GM23248 (cell line): ENCODE results near the gene WDR76. TPM values are rescaled to one million over a fixed set of nuclear protein-coding genes. Genes with fewer than 3 reads are reported as not detected.
"Not testable (repeated sequence)": the region's sequence is repeated elsewhere in the genome, so short reads cannot be mapped to it uniquely, and the experiment has no call there.

Experiments used
- DNase-seq: peaks from one replicate; pipeline ENCODE4 v3.0.0-alpha.2; 2015
- H2AFZ ChIP-seq: fragments of 200-600 bp; sonication (generic); 2 replicates; pipeline ENCODE4 v1.6.1; 2016; ENCODE audit warnings: antibody characterized with exemption
- H3F3A ChIP-seq: fragments of 200-600 bp; sonication (generic); 2 replicates; pipeline ENCODE4 v1.6.1; 2016; ENCODE audit warnings: mild to moderate bottlenecking, antibody characterized with exemption, mixed run types; ENCODE audit not compliant: insufficient read depth
- H3K27ac ChIP-seq: fragments of 200-600 bp; sonication (generic); 2 replicates; pipeline ENCODE4 v1.5.1; 2016; ENCODE audit warnings: mild to moderate bottlenecking
- H3K27me3 ChIP-seq: fragments of 200-600 bp; sonication (generic); replicated peaks from 2 replicates; pipeline ENCODE4 v1.6.1; 2016; ENCODE audit warnings: mild to moderate bottlenecking; ENCODE audit not compliant: insufficient read depth
- H3K36me3 ChIP-seq: fragments of 200-600 bp; sonication (generic); 2 replicates; pipeline ENCODE4 v1.6.1; 2016; ENCODE audit warnings: low read depth, mild to moderate bottlenecking
- H3K4me1 ChIP-seq: fragments of 200-600 bp; sonication (generic); 2 replicates; pipeline ENCODE4 v1.6.1; 2016; ENCODE audit warnings: mild to moderate bottlenecking; ENCODE audit not compliant: insufficient read depth
- H3K4me2 ChIP-seq: fragments of 200-600 bp; sonication (generic); one replicate; pipeline ENCODE4 v1.6.1; 2016; ENCODE audit warnings: mild to moderate bottlenecking; ENCODE audit not compliant: unreplicated experiment
- H3K4me3 ChIP-seq: fragments of 200-600 bp; sonication (generic); 2 replicates; pipeline ENCODE4 v1.5.1; 2016; ENCODE audit warnings: mild to moderate bottlenecking
- H3K79me2 ChIP-seq: fragments of 200-600 bp; sonication (generic); 2 replicates; pipeline ENCODE4 v1.6.1; 2016; ENCODE audit warnings: mild to moderate bottlenecking; ENCODE audit not compliant: insufficient read depth
- H3K9ac ChIP-seq: fragments of 200-600 bp; sonication (generic); 2 replicates; pipeline ENCODE4 v1.6.1; 2016; ENCODE audit warnings: mild to moderate bottlenecking
- H3K9me2 ChIP-seq: fragments of 200-600 bp; sonication (generic); 2 replicates; pipeline ENCODE4 v1.6.1; 2016; ENCODE audit warnings: mixed run types, mild to moderate bottlenecking, moderate library complexity; ENCODE audit not compliant: insufficient read depth
- H3K9me3 ChIP-seq: fragments of 200-600 bp; sonication (generic); one replicate; pipeline ENCODE4 v1.6.1; 2017; ENCODE audit warnings: low read depth
- H4K20me1 ChIP-seq: fragments of 200-600 bp; sonication (generic); 2 replicates; pipeline ENCODE4 v1.6.0; 2016; ENCODE audit not compliant: insufficient read depth
- EZH2 ChIP-seq: fragments of 200-600 bp; sonication (generic); IDR thresholded peaks from 2 replicates; pipeline ENCODE4 v1.6.1; 2018; ENCODE audit warnings: antibody characterized with exemption, mild to moderate bottlenecking; ENCODE audit not compliant: insufficient read depth, poor library complexity, severe bottlenecking
- EZH2phosphoT487 ChIP-seq: fragments of 200-600 bp; sonication (generic); IDR thresholded peaks from 2 replicates; pipeline ENCODE4 v1.6.1; 2018; ENCODE audit warnings: antibody characterized with exemption, moderate library complexity, mild to moderate bottlenecking, low read depth; ENCODE audit not compliant: insufficient read depth
- WGBS, 2 experiments: methylation state at CpG; one replicate each; pipeline ENCODE4 v1.1.6; 2015 to 2017; ENCODE audit warnings: low lambda C conversion rate in 2 of 2, low coverage in 1 of 2; ENCODE audit errors: missing lambda C conversion rate in 2 of 2; 5-methylcytosine and 5-hydroxymethylcytosine counted together
- in situ Hi-C: fragments of 300-500 bp; cut with MboI; formaldehyde crosslinking; loops from 2 replicates; pipeline ENCODE4 v1.15.0; 2020
- polyA plus RNA-seq: library from polyadenylated mRNA; unstranded; fragments of >200 nt; fragmentation: Nextera tagmentation; extraction: Ambion mirVana; gene quantifications from 2 replicates; pipeline ENCODE4 v1.2.1, GENCODE V29; 2016
- total RNA-seq: library from RNA; depleted of rRNA; stranded (reverse); fragments of >200 nt; shearing (Covaris generic); gene quantifications from 2 replicates; pipeline ENCODE4 v1.2.3, GENCODE V29; 2014

The WDR76 gene
- total and polyA plus RNA-seq, 2 experiments from 2014 or later: 4.1 to 11.3 TPM

- no peak overlapping the region for H3K27ac ChIP-seq
- no peaks in the 10 kb centered on the region for H3K9me3 ChIP-seq
- H3K36me3 ChIP-seq: no peaks in the 10 kb centered on the region
- H3K79me2 ChIP-seq: no peaks in the 10 kb centered on the region
- TF ChIP-seq EZH2phosphoT487 (no peak), EZH2 (no peak)
- DNase-seq: no peak
- H3K27me3 ChIP-seq: no peaks in the 10 kb centered on the region
- no peak overlapping the region for H2AFZ ChIP-seq
- H3K4me3 ChIP-seq: no peak overlapping the region
- H3K9ac ChIP-seq: no peak overlapping the region
- in situ Hi-C loops: no loop called here
- no peak overlapping the region for H3K4me2 ChIP-seq
- no peaks in the 10 kb centered on the region for H3K4me1 ChIP-seq
- no peaks in the 10 kb centered on the region for H3F3A ChIP-seq
- H4K20me1 ChIP-seq: no peaks in the 10 kb centered on the region
- no peaks in the 10 kb centered on the region for H3K9me2 ChIP-seq
These were observed 18.6 kb downstream of the WDR76 start for GRCh38 chr15:43845421-43845820.

- Histone ChIP-seq H3K27me3 (no peaks in the 10 kb centered on the region), H3K4me3 (no peak overlapping the region), H3K4me1 (no peaks in the 10 kb centered on the region), H3K27ac (no peak overlapping the region), H3K79me2 (no peaks in the 10 kb centered on the region), H3K9me3 (no peaks in the 10 kb centered on the region), H3K36me3 (0 out of 2 replicates have a peak, but pooled peaks cover 7% of the 10 kb centered on the region), H3K4me2 (no peak overlapping the region), H2AFZ (no peak overlapping the region), H3K9me2 (no peaks in the 10 kb centered on the region), H4K20me1 (no peaks in the 10 kb centered on the region), H3K9ac (no peak overlapping the region), H3F3A (no peaks in the 10 kb centered on the region)
- WGBS, 2 experiments: 99 to 100% methylated on average over 3 of the region's 3 CpGs
- TF ChIP-seq EZH2phosphoT487 (no peak), EZH2 (no peak)
- in situ Hi-C loops: no loop called here
- DNase-seq: no peak
These were observed 24.4 kb downstream of the WDR76 start for GRCh38 chr15:43851251-43851650.

- H3K9me2 ChIP-seq: no peaks in the 10 kb centered on the region
- no peaks in the 10 kb centered on the region for H3K9me3 ChIP-seq
- no peaks in the 10 kb centered on the region for H4K20me1 ChIP-seq
- no peak overlapping the region for H3K9ac ChIP-seq
- H2AFZ ChIP-seq: no peak overlapping the region
- in situ Hi-C loops: no loop called here
- DNase-seq: no peak
- no peak for TF ChIP-seq EZH2phosphoT487
- no peak for TF ChIP-seq EZH2
- no peak overlapping the region for H3K4me2 ChIP-seq
- no peaks in the 10 kb centered on the region for H3K27me3 ChIP-seq
- 0 out of 2 replicates have a peak, but pooled peaks cover 7% of the 10 kb centered on the region for H3K36me3 ChIP-seq
- 97% methylated on average over 4 of the region's 4 CpGs for WGBS, 2 experiments
- no peaks in the 10 kb centered on the region for H3F3A ChIP-seq
- H3K4me3 ChIP-seq: no peak overlapping the region
- H3K4me1 ChIP-seq: no peaks in the 10 kb centered on the region
- H3K27ac ChIP-seq: no peak overlapping the region
- no peaks in the 10 kb centered on the region for H3K79me2 ChIP-seq
These were observed 25.8 kb downstream of the WDR76 start for GRCh38 chr15:43852607-43853006.

- Histone ChIP-seq H3K9me3 (no peaks in the 10 kb centered on the region), H3K36me3 (0 out of 2 replicates have a peak, but pooled peaks cover 7% of the 10 kb centered on the region), H3K4me2 (no peak overlapping the region), H3K79me2 (no peaks in the 10 kb centered on the region), H2AFZ (no peak overlapping the region), H3K27me3 (no peaks in the 10 kb centered on the region), H3K4me1 (no peaks in the 10 kb centered on the region), H3K9me2 (no peaks in the 10 kb centered on the region), H3K27ac (no peak overlapping the region), H4K20me1 (no peaks in the 10 kb centered on the region), H3F3A (no peaks in the 10 kb centered on the region), H3K4me3 (no peak overlapping the region), H3K9ac (no peak overlapping the region)
- 95 to 98% methylated on average over 6 of the region's 6 CpGs for WGBS, 2 experiments
- in situ Hi-C loops: no loop called here
- TF ChIP-seq EZH2phosphoT487: no peak
- no peak for TF ChIP-seq EZH2
- DNase-seq: peak; percentile 48
These were observed 28.0 kb downstream of the WDR76 start for GRCh38 chr15:43854801-43855200.

- Histone ChIP-seq H3K4me2 (no peak overlapping the region), H3K9me3 (no peaks in the 10 kb centered on the region), H3K79me2 (no peaks in the 10 kb centered on the region), H3K36me3 (no peaks in the 10 kb centered on the region), H3F3A (no peaks in the 10 kb centered on the region), H4K20me1 (no peaks in the 10 kb centered on the region), H3K27me3 (no peaks in the 10 kb centered on the region), H3K4me3 (no peak overlapping the region), H2AFZ (no peak overlapping the region), H3K9ac (no peak overlapping the region), H3K4me1 (no peaks in the 10 kb centered on the region), H3K27ac (no peak overlapping the region), H3K9me2 (no peaks in the 10 kb centered on the region)
- no peak for DNase-seq
- WGBS, 2 experiments: 74% methylated on average over 4 of the region's 4 CpGs
- in situ Hi-C loops: no loop called here
- TF ChIP-seq EZH2 (no peak), EZH2phosphoT487 (no peak)
These were observed 32.7 kb downstream of the WDR76 start for GRCh38 chr15:43859546-43859945.

GRCh38 chr15:43866636-43867035 lies 39.8 kb downstream of the WDR76 start:
- H2AFZ ChIP-seq, H4K20me1 ChIP-seq, H3K27me3 ChIP-seq, H3K9me3 ChIP-seq, in situ Hi-C loops, DNase-seq, H3K79me2 ChIP-seq, H3K9ac ChIP-seq, H3K27ac ChIP-seq, H3K4me3 ChIP-seq, H3K4me2 ChIP-seq, H3K9me2 ChIP-seq, H3K36me3 ChIP-seq, H3F3A ChIP-seq, H3K4me1 ChIP-seq: not testable (repeated sequence)
- WGBS, 2 experiments: 94 to 100% methylated on average over 6 to 10 of the region's 10 CpGs
